SH-SY5Y (cell line): ENCODE measurements around the gene SMC1A.

Source experiments
- GATA2 ChIP-seq: IDR thresholded peaks from 2 replicates; pipeline ENCODE4 v1.6.1; 2011; ENCODE audit warnings: mild to moderate bottlenecking, low read depth, low read length
- GATA3 ChIP-seq: IDR thresholded peaks from 2 replicates; pipeline ENCODE4 v1.6.1; 2011; ENCODE audit warnings: low read depth, mild to moderate bottlenecking, low read length, moderate library complexity

The SMC1A gene

GRCh38 chrX:53332204-53332603 is 90.2 kb downstream of the SMC1A start:
- no peak for TF ChIP-seq GATA3
- no peak for TF ChIP-seq GATA2

GRCh38 chrX:53330331-53330730 is 92.1 kb downstream of the SMC1A start:
- TF ChIP-seq GATA3 (no peak), GATA2 (no peak)

GRCh38 chrX:53324803-53325202 is 97.7 kb downstream of the SMC1A start:
- TF ChIP-seq GATA2, result no peak
- TF ChIP-seq GATA3, result no peak
